ENCODE results near the gene BBS9.

DNA sequence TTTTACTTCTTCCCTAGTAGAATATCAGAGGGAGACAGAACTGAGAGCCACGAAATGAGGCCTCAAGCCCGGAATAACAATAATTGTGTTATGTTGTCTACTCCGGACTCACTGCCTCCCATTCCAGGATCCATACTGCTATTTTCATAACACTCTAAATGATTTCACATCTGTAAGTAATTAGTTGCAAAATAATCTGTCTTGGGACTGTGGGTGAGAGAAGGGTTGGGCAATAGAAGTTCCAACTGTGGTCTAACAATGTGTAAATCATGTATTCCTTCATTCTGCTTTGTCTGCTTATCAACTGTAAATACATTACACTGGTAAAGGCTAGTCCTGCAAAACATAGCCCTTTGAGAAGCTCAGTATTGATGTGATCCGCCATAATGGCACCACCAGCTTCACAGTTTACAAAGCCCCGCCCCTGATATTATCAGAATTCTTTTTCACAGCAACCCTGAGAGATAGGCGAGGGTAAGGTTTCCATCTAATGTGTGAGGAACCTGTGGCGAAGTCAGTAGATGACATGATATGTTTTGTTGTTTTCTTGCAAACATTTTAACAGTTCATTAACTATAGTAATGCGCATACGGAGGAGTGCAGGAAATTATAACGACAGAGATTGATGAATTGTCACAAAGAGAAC lies 510.3 kb downstream of the BBS9 start:
- TF ChIP-seq, protein P1, sequence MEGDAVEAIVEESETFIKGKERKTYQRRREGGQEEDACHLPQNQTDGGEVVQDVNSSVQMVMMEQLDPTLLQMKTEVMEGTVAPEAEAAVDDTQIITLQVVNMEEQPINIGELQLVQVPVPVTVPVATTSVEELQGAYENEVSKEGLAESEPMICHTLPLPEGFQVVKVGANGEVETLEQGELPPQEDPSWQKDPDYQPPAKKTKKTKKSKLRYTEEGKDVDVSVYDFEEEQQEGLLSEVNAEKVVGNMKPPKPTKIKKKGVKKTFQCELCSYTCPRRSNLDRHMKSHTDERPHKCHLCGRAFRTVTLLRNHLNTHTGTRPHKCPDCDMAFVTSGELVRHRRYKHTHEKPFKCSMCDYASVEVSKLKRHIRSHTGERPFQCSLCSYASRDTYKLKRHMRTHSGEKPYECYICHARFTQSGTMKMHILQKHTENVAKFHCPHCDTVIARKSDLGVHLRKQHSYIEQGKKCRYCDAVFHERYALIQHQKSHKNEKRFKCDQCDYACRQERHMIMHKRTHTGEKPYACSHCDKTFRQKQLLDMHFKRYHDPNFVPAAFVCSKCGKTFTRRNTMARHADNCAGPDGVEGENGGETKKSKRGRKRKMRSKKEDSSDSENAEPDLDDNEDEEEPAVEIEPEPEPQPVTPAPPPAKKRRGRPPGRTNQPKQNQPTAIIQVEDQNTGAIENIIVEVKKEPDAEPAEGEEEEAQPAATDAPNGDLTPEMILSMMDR (IDR thresholded peaks at IDR 0.05) = no peak
- no peak for TF ChIP-seq POLR2A (IDR thresholded peaks at IDR 0.05)

Data from right lobe of liver (tissue), 4 donors.